ENCODE results near the gene HOOK2. TPM values are rescaled to one million over a fixed set of nuclear protein-coding genes. Genes with fewer than 3 reads are reported as not detected.

The HOOK2 gene
- total and polyA plus RNA-seq, 2 experiments from 2014 or later, result 70.5 to 113 TPM

GRCh38 chr19:12737835-12738351 is 37.5 kb downstream of the HOOK2 start:
- H3K27ac ChIP-seq, result peak overlapping the region; percentile 92
- H3K4me1 ChIP-seq (ENCODE audit: insufficient read depth), result peaks cover 2% of the 10 kb centered on the region
- peaks cover 39% of the 10 kb centered on the region for H3K79me2 ChIP-seq
- H3K9me2 ChIP-seq (replicated peaks; ENCODE audit: insufficient read depth), result no peaks in the 10 kb centered on the region
- WGBS (ENCODE audit: low lambda C conversion rate, missing lambda C conversion rate), result 20% methylated on average over 13 of the region's 13 CpGs
- H3K4me2 ChIP-seq, result peak overlapping the region; percentile 67
- no peaks in the 10 kb centered on the region for H3K27me3 ChIP-seq
- H3K36me3 ChIP-seq (replicated peaks; ENCODE audit: insufficient read depth, low read depth), result no peaks in the 10 kb centered on the region
- H3K4me3 ChIP-seq, result peak overlapping the region; percentile 46
- no peaks in the 10 kb centered on the region for H3K9me3 ChIP-seq (ENCODE audit: low read depth)
- TF ChIP-seq EZH2phosphoT487 (IDR thresholded peaks at IDR 0.05; ENCODE audit: low read depth, severe bottlenecking, unreplicated experiment) (no peak), CTCF (IDR thresholded peaks at IDR 0.05; ENCODE audit: poor library complexity) (no peak), EZH2 (IDR thresholded peaks at IDR 0.05; ENCODE audit: borderline replicate concordance) (no peak)
- H2AFZ ChIP-seq, result peak overlapping the region; percentile 52
- DNase-seq (ENCODE audit: low spot score), result no peak
- peaks cover 10% of the 10 kb centered on the region for H4K20me1 ChIP-seq (ENCODE audit: insufficient read depth, poor library complexity, severe bottlenecking)

GRCh38 chr19:12736995-12737834 is 38.1 kb downstream of the HOOK2 start, which contains the start of gene GET3:
TSS of gene GET3 (plus strand) at chr19:12737497. CDS start at chr19:12737506, 9 bp downstream.
- peak within 1 kb of the TSS; percentile 92 for H3K27ac ChIP-seq
- H4K20me1 ChIP-seq (ENCODE audit: insufficient read depth, poor library complexity, severe bottlenecking), result peaks cover 17% of the 10 kb centered on the region
- H2AFZ ChIP-seq, result peak within 1 kb of the TSS; percentile 52
- H3K27me3 ChIP-seq, result no peaks in the 10 kb centered on the region
- peaks cover 9% of the 10 kb centered on the region for H3K4me1 ChIP-seq (ENCODE audit: insufficient read depth)
- H3K9me3 ChIP-seq (ENCODE audit: low read depth), result no peaks in the 10 kb centered on the region
- peaks cover 46% of the 10 kb centered on the region for H3K79me2 ChIP-seq
- peak; percentile 97 for DNase-seq (ENCODE audit: low spot score)
- no peaks in the 10 kb centered on the region for H3K36me3 ChIP-seq (replicated peaks; ENCODE audit: insufficient read depth, low read depth)
- TF ChIP-seq EZH2 (IDR thresholded peaks at IDR 0.05; ENCODE audit: borderline replicate concordance), result no peak
- no peak for TF ChIP-seq EZH2phosphoT487 (IDR thresholded peaks at IDR 0.05; ENCODE audit: low read depth, severe bottlenecking, unreplicated experiment)
- no peak for TF ChIP-seq CTCF (IDR thresholded peaks at IDR 0.05; ENCODE audit: poor library complexity)
- 1% methylated on average over 24 of the region's 29 CpGs for WGBS (ENCODE audit: low lambda C conversion rate, missing lambda C conversion rate)
- no peaks in the 10 kb centered on the region for H3K9me2 ChIP-seq (replicated peaks; ENCODE audit: insufficient read depth)
- H3K4me3 ChIP-seq, result peak within 1 kb of the TSS; percentile 46
- H3K4me2 ChIP-seq, result peak within 1 kb of the TSS; percentile 67

GRCh38 chr19:12733369-12734214 is 41.8 kb downstream of the HOOK2 start:
- 2% methylated on average over 12 of the region's 15 CpGs for WGBS (ENCODE audit: low lambda C conversion rate, missing lambda C conversion rate)
- peak overlapping the region; percentile 94 for H3K4me2 ChIP-seq
- H3K4me3 ChIP-seq, result peak overlapping the region; percentile 75
- H4K20me1 ChIP-seq (ENCODE audit: insufficient read depth, poor library complexity, severe bottlenecking), result peaks cover 35% of the 10 kb centered on the region
- H3K9me2 ChIP-seq (replicated peaks; ENCODE audit: insufficient read depth), result no peaks in the 10 kb centered on the region
- H3K27ac ChIP-seq, result peak overlapping the region; percentile 98
- peak; percentile 48 for DNase-seq (ENCODE audit: low spot score)
- no peaks in the 10 kb centered on the region for H3K36me3 ChIP-seq (replicated peaks; ENCODE audit: insufficient read depth, low read depth)
- peaks cover 10% of the 10 kb centered on the region for H3K4me1 ChIP-seq (ENCODE audit: insufficient read depth)
- peak overlapping the region; percentile 51 for H2AFZ ChIP-seq
- no peaks in the 10 kb centered on the region for H3K9me3 ChIP-seq (ENCODE audit: low read depth)
- H3K27me3 ChIP-seq, result no peaks in the 10 kb centered on the region
- TF ChIP-seq CTCF (IDR thresholded peaks at IDR 0.05; ENCODE audit: poor library complexity) (peak; percentile 36), EZH2phosphoT487 (IDR thresholded peaks at IDR 0.05; ENCODE audit: low read depth, severe bottlenecking, unreplicated experiment) (no peak)
- peaks cover 56% of the 10 kb centered on the region for H3K79me2 ChIP-seq
